ENCODE measurements around the gene CSNK1D. TPM values are rescaled to one million over a fixed set of nuclear protein-coding genes. Genes with fewer than 3 reads are reported as not detected.

Gene CSNK1D
- total and polyA plus RNA-seq, 2 experiments from 2014 or later, result 55.3 to 66.4 TPM

- TF ChIP-seq ZNF462 (CRISPR knock-in tag; IDR thresholded peaks at IDR 0.05), result no peak
- no peak for TF ChIP-seq JUNB (IDR thresholded peaks at IDR 0.05; ENCODE audit: unreplicated experiment)
- no peak for TF ChIP-seq POLR2AphosphoS5 (IDR thresholded peaks at IDR 0.05; ENCODE audit: low read depth)
- no peak for TF ChIP-seq ZNF114 (CRISPR knock-in tag; IDR thresholded peaks at IDR 0.05)
- TF ChIP-seq ZNF331 (CRISPR knock-in tag; IDR thresholded peaks at IDR 0.05; ENCODE audit: low read depth), result no peak
- TF ChIP-seq, protein P1, sequence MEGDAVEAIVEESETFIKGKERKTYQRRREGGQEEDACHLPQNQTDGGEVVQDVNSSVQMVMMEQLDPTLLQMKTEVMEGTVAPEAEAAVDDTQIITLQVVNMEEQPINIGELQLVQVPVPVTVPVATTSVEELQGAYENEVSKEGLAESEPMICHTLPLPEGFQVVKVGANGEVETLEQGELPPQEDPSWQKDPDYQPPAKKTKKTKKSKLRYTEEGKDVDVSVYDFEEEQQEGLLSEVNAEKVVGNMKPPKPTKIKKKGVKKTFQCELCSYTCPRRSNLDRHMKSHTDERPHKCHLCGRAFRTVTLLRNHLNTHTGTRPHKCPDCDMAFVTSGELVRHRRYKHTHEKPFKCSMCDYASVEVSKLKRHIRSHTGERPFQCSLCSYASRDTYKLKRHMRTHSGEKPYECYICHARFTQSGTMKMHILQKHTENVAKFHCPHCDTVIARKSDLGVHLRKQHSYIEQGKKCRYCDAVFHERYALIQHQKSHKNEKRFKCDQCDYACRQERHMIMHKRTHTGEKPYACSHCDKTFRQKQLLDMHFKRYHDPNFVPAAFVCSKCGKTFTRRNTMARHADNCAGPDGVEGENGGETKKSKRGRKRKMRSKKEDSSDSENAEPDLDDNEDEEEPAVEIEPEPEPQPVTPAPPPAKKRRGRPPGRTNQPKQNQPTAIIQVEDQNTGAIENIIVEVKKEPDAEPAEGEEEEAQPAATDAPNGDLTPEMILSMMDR (conservative IDR thresholded peaks at IDR 0.05; ENCODE audit: low read depth in 2 of 2), result no peak
- no peak for TF ChIP-seq REST (IDR thresholded peaks at IDR 0.05; ENCODE audit: unreplicated experiment)
- TF ChIP-seq EZH2phosphoT487 (IDR thresholded peaks at IDR 0.05; ENCODE audit: unreplicated experiment), result no peak
Measured at GRCh38 chr17:82278786-82279391, 5.4 kb upstream of the CSNK1D start (continued).
